HEK293 (cell line): Measurements from ENCODE around the gene MAPKAP1.

ENCODE experiments used
- SP3 ChIP-seq: fragments of 450-650 bp; formaldehyde crosslinking; IDR thresholded peaks from 2 replicates; pipeline ENCODE4 v1.5.1; 2016; ENCODE audit warnings: missing biosample characterization, missing genetic modification characterization
- ZFP37 ChIP-seq: fragments of 450-650 bp; formaldehyde crosslinking; IDR thresholded peaks from 2 replicates; pipeline ENCODE4 v1.5.1; 2016; ENCODE audit warnings: missing biosample characterization, missing genetic modification characterization
- ZNF521 ChIP-seq: fragments of 450-650 bp; formaldehyde crosslinking; IDR thresholded peaks from 2 replicates; pipeline ENCODE4 v1.5.1; 2017; ENCODE audit warnings: missing biosample characterization, mild to moderate bottlenecking, missing genetic modification characterization
- TF ChIP-seq, protein P1 (sequence below): fragments of 450-650 bp; formaldehyde crosslinking; IDR thresholded peaks from 2 replicates; pipeline ENCODE4 v1.5.1; 2016; ENCODE audit warnings: missing biosample characterization, missing genetic modification characterization

DNA sequence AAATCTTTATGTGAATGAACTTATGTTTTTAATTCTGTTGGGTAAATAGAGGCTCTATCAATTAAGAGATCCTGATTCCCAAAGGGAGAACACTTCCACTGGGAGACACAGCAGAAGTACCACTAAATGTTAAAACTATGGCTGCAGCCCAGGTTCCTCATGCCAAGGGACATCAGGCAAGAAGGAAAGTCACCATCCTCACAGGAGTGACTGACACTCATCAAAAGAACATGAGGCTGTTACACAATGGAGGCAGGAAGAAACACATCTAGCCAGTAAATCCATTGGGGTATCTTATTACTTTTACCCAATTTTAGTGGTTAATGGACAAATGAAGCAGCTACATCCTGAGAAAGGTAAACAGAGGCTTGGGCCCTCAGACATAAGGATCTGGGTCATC, 94.4 kb downstream of the MAPKAP1 start:
- TF ChIP-seq ZFP37 (no peak), SP3 (tag by site-specific recombination) (no peak), ZNF521 (tag by site-specific recombination) (no peak)
- TF ChIP-seq, protein P1, sequence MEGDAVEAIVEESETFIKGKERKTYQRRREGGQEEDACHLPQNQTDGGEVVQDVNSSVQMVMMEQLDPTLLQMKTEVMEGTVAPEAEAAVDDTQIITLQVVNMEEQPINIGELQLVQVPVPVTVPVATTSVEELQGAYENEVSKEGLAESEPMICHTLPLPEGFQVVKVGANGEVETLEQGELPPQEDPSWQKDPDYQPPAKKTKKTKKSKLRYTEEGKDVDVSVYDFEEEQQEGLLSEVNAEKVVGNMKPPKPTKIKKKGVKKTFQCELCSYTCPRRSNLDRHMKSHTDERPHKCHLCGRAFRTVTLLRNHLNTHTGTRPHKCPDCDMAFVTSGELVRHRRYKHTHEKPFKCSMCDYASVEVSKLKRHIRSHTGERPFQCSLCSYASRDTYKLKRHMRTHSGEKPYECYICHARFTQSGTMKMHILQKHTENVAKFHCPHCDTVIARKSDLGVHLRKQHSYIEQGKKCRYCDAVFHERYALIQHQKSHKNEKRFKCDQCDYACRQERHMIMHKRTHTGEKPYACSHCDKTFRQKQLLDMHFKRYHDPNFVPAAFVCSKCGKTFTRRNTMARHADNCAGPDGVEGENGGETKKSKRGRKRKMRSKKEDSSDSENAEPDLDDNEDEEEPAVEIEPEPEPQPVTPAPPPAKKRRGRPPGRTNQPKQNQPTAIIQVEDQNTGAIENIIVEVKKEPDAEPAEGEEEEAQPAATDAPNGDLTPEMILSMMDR (tag by site-specific recombination) = no peak
